Ramos (cell line): Measurements from ENCODE around the gene TTYH1.

Experiments
- in situ Hi-C: fragments of 300-500 bp; cut with MboI; formaldehyde crosslinking; loops from one replicate; pipeline ENCODE4 v1.14.3; 2022; ENCODE audit warnings: low sequenced_read_pairs; ENCODE audit not compliant: unreplicated experiment

Gene TTYH1

GRCh38 chr19:54470991-54471782, 55.9 kb downstream of the TTYH1 start:
- in situ Hi-C loops, result no loop called here

GRCh38 chr19:54473071-54473891, 58.0 kb downstream of the TTYH1 start, which contains the start of gene CDC42EP5:
TSS of gene CDC42EP5 (minus strand) at chr19:54473296. CDS start at chr19:54465547, 7,749 bp downstream.
- in situ Hi-C loops, result no loop called here

- in situ Hi-C loops, result no loop called here
Observed at GRCh38 chr19:54473892-54474372, 58.7 kb downstream of the TTYH1 start.

DNA sequence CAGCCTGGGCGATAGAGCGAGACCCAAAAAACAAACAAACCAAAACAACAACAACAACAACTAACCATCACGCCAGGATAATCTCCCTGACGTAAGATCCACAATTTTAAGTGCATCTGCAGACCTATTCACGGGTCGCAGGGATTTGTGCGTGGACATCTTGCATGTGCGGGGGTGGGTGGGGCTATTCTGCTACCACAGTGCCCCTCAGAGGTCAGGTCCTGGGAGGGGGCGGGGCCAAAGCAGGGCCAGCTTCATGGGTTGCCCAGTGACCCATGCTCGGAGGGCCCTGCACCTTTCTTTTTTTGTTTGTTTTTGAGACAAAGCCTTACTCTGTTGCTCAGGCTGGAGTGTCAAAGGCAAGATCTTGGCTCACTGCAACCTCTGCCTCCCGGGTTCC, 60.4 kb downstream of the TTYH1 start:
- in situ Hi-C loops, result loop anchor here (5.0 kb wide), 1 partner anchor 197 kb away; no protein-coding TSS in a partner anchor

GRCh38 chr19:54477650-54478049, 62.4 kb downstream of the TTYH1 start:
- in situ Hi-C loops, result loop anchor here (5.0 kb wide), 1 partner anchor 195 kb away; no protein-coding TSS in a partner anchor

DNA sequence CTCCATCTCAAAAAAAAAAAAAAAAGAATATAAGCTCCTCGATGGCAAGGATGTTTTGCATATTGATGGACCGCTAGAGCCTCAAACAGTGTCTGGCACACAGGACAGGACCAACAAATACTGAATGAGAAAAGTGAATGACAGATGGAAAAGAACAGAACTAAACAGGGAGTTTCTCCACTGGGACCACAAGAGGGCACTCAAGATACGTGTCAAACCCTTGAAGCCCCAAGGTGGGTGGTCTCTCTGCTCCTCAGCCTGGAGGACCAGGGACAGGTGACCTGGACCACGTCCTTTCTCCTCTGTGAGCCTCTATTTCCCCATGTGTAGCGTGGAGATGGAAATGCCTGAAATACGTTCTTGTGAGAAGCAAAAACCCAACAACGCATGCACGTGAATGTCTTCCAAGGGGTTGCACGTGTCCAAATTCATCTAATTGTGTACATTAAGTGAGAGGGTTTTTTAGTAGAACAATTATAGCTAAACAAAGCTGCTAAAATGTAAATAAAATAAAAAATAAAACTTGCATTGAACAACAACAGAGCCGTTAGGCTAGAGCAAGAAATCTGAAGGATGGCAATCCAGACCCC, 63.5 kb downstream of the TTYH1 start:
- in situ Hi-C loops, result loop anchor here (5.0 kb wide), 1 partner anchor 194 kb away; no protein-coding TSS in a partner anchor

DNA sequence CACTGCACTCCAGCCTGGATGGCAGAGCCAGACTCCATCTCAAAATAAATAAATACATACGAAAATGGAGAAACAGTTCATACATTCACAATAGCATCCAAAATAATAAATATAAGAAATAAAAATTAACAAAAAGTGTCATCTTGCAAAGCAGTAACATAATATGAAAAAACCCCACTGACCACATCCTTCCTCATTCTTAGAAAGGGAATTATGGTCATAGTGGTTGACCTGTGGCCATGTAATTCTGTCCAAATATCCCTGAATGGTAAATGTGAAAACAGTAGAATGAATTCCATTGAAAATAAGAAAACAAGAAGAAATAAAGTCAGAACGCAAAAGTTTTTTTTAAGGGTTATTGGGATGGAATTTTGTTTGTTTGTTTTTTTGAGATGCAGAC, 64.8 kb downstream of the TTYH1 start:
- in situ Hi-C loops, result no loop called here

DNA sequence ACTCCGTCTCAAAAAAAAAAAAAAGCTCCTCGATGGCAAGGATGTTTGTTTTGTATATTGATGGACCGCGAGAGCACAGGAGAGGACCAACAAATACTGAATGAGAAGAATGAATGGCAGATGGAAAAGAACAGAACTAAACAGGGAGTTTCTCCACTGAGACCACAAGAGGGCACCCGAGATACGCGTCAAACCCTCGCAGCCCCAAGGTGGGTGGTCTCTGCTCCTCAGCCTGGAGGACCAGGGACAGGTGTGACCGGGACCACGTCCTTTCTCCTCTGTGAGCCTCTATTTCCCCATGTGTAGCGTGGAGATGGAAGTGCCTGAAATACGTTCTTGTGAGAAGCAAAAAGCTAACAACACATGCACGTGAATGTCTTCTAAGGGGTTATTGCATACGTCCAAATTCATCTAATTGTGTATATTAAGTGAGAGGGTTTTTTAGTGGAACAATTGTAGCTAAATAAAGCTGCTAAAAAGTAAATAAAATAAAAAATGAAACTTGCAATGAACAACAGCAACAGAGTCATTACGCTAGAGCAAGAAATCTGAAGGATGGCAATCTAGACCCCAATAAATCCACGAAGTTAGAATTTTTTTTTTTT, 66.2 kb downstream of the TTYH1 start:
- in situ Hi-C loops, result no loop called here

DNA sequence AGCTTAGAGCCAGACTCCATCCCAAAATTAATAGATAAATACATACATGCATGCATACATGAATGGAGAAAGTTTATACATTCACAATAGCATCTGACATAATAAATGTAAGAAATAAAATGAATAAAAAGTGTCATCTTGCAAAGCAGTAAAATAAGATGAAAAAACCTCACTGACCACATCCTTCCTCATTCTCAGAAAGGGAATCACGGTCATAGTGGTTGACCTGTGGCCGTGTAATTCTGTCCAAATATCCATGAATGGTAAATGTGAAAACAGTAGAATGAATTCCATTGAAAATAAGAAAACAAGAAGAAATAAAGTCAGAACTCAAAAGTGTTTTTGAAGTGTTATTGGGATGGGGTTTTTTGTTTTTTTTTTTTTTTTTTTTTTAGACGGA, 67.6 kb downstream of the TTYH1 start:
- in situ Hi-C loops, result no loop called here

- in situ Hi-C loops, result no loop called here
Observed at GRCh38 chr19:54484451-54484850, 69.2 kb downstream of the TTYH1 start.

GRCh38 chr19:54485851-54486250, 70.6 kb downstream of the TTYH1 start:
- in situ Hi-C loops, result no loop called here
